ENCODE measurements around the gene TTLL11. TPM values are rescaled to one million over a fixed set of nuclear protein-coding genes. Genes with fewer than 3 reads are reported as not detected.
A peak's percentile ranks its signal among the peaks of the same experiment; 100 is the strongest.

The TTLL11 gene
- total RNA-seq, 1 donor from 2014 or later = 6.9 TPM

DNA sequence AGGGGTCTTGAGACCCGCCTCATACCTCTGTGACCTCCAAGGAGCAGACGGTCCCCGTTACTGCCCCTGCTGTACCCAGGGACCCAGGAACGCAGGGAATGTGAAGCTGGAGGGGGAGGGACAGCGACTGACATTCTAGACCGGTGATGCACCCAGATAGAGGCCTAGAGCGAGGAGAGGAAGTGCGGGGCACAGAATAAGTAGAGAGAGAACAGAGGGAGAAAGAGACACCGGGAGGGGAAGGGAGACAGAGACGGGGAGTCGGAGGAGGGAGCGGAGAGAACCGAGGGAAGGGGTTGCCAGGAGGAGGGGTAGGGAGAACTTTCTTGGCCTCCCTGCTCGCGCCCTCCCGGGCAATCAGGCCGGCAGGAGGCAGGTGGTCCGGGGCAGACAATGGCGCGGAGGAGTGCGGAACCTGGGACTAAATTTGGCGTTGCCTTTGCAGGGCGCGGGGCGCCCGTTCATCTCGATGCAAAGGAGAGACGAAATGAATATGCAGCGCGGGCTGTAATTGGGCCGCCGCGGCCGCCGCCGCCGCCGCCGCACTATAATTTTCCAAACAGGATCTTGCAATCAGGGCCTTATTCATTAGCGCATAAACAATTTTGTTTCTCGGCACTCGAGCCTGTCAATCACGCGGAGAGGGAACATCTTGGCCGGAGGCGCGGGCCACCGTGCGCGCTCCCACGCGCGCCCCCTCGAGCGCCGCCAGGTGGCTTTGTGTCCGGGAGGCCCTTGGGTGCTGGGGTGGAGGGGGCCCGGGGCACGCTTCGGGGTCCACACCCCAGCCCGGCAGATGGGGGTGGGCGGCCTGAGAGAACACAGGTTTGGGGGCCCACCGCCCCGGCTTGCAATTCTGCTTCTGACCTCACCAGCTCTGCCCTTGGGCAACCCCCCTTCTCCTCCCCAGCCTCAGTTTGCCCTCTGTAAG is 33.5 kb upstream of the TTLL11 start:
- H3K27ac ChIP-seq (ENCODE audit: low read depth, low read length) = no peak overlapping the region
- no peaks in the 10 kb centered on the region for H3K36me3 ChIP-seq (ENCODE audit: insufficient read depth, low read length)
- peak overlapping the region; percentile 34 for H3K4me3 ChIP-seq (ENCODE audit: insufficient read depth, low read depth, low read length)
- H3K27me3 Mint-ChIP-seq (ENCODE audit: low read depth, unreplicated experiment) = peaks cover 41% of the 10 kb centered on the region
- H3K4me3 Mint-ChIP-seq (ENCODE audit: unreplicated experiment) = peak overlapping the region; percentile 78
- H3K36me3 Mint-ChIP-seq (ENCODE audit: low read depth, unreplicated experiment) = no peaks in the 10 kb centered on the region
- FAIRE-seq = no peak
- DNase-seq (ENCODE audit: low read depth) = peak; percentile 42
- H3K9ac ChIP-seq (ENCODE audit: low read length) = peak overlapping the region; percentile 57
- peak overlapping the region; percentile 80 for H3K27ac Mint-ChIP-seq (ENCODE audit: unreplicated experiment)
- TF ChIP-seq, protein P1, sequence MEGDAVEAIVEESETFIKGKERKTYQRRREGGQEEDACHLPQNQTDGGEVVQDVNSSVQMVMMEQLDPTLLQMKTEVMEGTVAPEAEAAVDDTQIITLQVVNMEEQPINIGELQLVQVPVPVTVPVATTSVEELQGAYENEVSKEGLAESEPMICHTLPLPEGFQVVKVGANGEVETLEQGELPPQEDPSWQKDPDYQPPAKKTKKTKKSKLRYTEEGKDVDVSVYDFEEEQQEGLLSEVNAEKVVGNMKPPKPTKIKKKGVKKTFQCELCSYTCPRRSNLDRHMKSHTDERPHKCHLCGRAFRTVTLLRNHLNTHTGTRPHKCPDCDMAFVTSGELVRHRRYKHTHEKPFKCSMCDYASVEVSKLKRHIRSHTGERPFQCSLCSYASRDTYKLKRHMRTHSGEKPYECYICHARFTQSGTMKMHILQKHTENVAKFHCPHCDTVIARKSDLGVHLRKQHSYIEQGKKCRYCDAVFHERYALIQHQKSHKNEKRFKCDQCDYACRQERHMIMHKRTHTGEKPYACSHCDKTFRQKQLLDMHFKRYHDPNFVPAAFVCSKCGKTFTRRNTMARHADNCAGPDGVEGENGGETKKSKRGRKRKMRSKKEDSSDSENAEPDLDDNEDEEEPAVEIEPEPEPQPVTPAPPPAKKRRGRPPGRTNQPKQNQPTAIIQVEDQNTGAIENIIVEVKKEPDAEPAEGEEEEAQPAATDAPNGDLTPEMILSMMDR (IDR thresholded peaks at IDR 0.05; ENCODE audit: insufficient read depth, low read depth, low read length) = no peak
- no peak for TF ChIP-seq EZH2 (IDR thresholded peaks at IDR 0.05; ENCODE audit: insufficient read depth, low read length)
- peak overlapping the region; percentile 70 for H2AFZ ChIP-seq (ENCODE audit: low read depth, low read length)
- peaks cover 10% of the 10 kb centered on the region for H3K4me1 Mint-ChIP-seq (ENCODE audit: low read depth, unreplicated experiment)
- H4K20me1 ChIP-seq (ENCODE audit: insufficient read depth, low read length) = no peaks in the 10 kb centered on the region
- peaks cover 3% of the 10 kb centered on the region for H3K27me3 ChIP-seq (ENCODE audit: insufficient read depth, low read length)
- H3K9me3 Mint-ChIP-seq (ENCODE audit: unreplicated experiment) = no peaks in the 10 kb centered on the region
- H3K4me2 ChIP-seq (ENCODE audit: low read length) = peak overlapping the region; percentile 91
- no peaks in the 10 kb centered on the region for H3K9me3 ChIP-seq (ENCODE audit: insufficient read depth, low read depth, low read length)
- peaks cover 22% of the 10 kb centered on the region for H3K4me1 ChIP-seq (ENCODE audit: insufficient read depth, low read length)
- H3K79me2 ChIP-seq (ENCODE audit: insufficient read depth, low read length) = no peaks in the 10 kb centered on the region

DNA sequence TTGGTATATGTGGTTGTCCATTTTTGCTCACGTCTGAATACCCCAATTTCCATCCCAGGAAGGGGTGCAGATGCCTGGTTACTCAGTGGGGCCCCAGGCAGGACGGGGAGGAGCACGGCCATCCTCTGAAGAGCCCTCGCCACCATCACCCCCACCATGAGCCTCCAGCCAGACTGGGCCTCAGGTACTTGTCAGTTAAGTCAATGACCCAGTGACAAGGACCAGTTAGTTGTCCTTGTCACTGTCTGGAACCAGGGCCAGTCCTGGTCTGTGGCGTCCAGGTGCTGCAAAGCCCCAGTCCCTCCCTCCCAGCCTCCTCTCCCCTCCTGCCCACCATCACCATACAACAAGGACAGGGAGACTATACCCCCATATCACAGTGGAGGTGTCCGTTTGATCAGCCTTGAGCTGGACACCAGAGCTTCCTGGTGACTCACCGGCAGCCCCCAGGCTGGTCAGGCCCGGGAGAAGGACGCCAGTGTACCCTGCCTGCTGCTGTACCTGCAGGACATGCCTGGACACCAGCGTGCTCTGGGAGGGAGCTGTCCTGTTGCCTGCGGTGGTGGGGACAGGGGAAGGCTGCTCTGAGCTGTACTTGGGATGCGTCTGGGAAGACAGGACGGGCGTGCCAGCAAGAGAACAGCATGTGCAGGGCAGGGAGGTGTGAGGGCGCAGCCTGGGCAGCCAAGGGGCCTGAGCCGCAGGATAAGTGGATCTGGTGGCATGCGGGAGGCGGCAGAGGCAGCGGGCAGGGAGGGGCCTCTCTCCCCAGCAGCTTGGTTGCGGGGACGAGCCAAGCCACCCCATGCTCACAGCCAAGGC is 32.6 kb upstream of the TTLL11 start:
- H3K36me3 ChIP-seq (ENCODE audit: insufficient read depth, low read length) = no peaks in the 10 kb centered on the region
- peaks cover 18% of the 10 kb centered on the region for H3K4me1 ChIP-seq (ENCODE audit: insufficient read depth, low read length)
- H3K27me3 Mint-ChIP-seq (ENCODE audit: low read depth, unreplicated experiment) = peaks cover 36% of the 10 kb centered on the region
- no peaks in the 10 kb centered on the region for H3K9me3 Mint-ChIP-seq (ENCODE audit: unreplicated experiment)
- H3K27me3 ChIP-seq (ENCODE audit: insufficient read depth, low read length) = peaks cover 3% of the 10 kb centered on the region
- no peaks in the 10 kb centered on the region for H3K79me2 ChIP-seq (ENCODE audit: insufficient read depth, low read length)
- peak; percentile 10 for DNase-seq (ENCODE audit: low read depth)
- H3K4me3 Mint-ChIP-seq (ENCODE audit: unreplicated experiment) = peak overlapping the region; percentile 52
- no peak overlapping the region for H3K27ac ChIP-seq (ENCODE audit: low read depth, low read length)
- no peaks in the 10 kb centered on the region for H3K36me3 Mint-ChIP-seq (ENCODE audit: low read depth, unreplicated experiment)
- peak overlapping the region; percentile 57 for H3K9ac ChIP-seq (ENCODE audit: low read length)
- H3K4me1 Mint-ChIP-seq (ENCODE audit: low read depth, unreplicated experiment) = peaks cover 10% of the 10 kb centered on the region
- no peaks in the 10 kb centered on the region for H4K20me1 ChIP-seq (ENCODE audit: insufficient read depth, low read length)
- H2AFZ ChIP-seq (ENCODE audit: low read depth, low read length) = peak overlapping the region; percentile 70
- peak overlapping the region; percentile 91 for H3K4me2 ChIP-seq (ENCODE audit: low read length)
- FAIRE-seq = no peak
- peak overlapping the region; percentile 36 for H3K27ac Mint-ChIP-seq (ENCODE audit: unreplicated experiment)
- TF ChIP-seq, protein P1 (IDR thresholded peaks at IDR 0.05; ENCODE audit: insufficient read depth, low read depth, low read length) = no peak
- peak; percentile 22 for TF ChIP-seq EZH2 (IDR thresholded peaks at IDR 0.05; ENCODE audit: insufficient read depth, low read length)
- H3K4me3 ChIP-seq (ENCODE audit: insufficient read depth, low read depth, low read length) = peak overlapping the region; percentile 34
- H3K9me3 ChIP-seq (ENCODE audit: insufficient read depth, low read depth, low read length) = no peaks in the 10 kb centered on the region
